ENCODE results near the gene HOXA4. TPM values are rescaled to one million over a fixed set of nuclear protein-coding genes. Genes with fewer than 3 reads are reported as not detected.

The HOXA4 gene
- total RNA-seq, 2 experiments from 2014 or later: 0.25 TPM; not detected in 1

- Mint-ChIP-seq H3K4me3 (no peak overlapping the region), H3K27ac (no peak overlapping the region), H3K36me3 (ENCODE audit: low read depth) (no peaks in the 10 kb centered on the region), H3K4me1 (peaks cover 7% of the 10 kb centered on the region), H3K27me3 (peaks cover 45% of the 10 kb centered on the region), H3K9me3 (no peaks in the 10 kb centered on the region)
- ChIA-PET CTCF (interaction anchor here (1.0 to 2.1 kb wide), 3 partner anchors 14 to 42 kb away, joined by 3 to 5 read pairs (median 3); no protein-coding TSS in a partner anchor), POLR2A (no interaction called here)
- DNase-seq: no peak
Observed at GRCh38 chr7:27145165-27145913, 14.8 kb upstream of the HOXA4 start.

GRCh38 chr7:27144781-27145164 lies 14.2 kb upstream of the HOXA4 start:
- H3K36me3 Mint-ChIP-seq (ENCODE audit: low read depth): no peaks in the 10 kb centered on the region
- H3K27me3 Mint-ChIP-seq: peaks cover 40% of the 10 kb centered on the region
- H3K4me1 Mint-ChIP-seq: peaks cover 6% of the 10 kb centered on the region
- no peak for DNase-seq
- H3K4me3 Mint-ChIP-seq: no peak overlapping the region
- ChIA-PET CTCF (interaction anchor here (1.3 to 2.1 kb wide), 2 partner anchors 13 to 16 kb away, joined by 3 to 5 read pairs; no protein-coding TSS in a partner anchor), POLR2A (no interaction called here)
- no peaks in the 10 kb centered on the region for H3K9me3 Mint-ChIP-seq
- H3K27ac Mint-ChIP-seq: no peak overlapping the region

- CTCF ChIA-PET: interaction anchor here (2.1 kb wide), 1 partner anchor 13 kb away, joined by 5 read pairs; no protein-coding TSS in a partner anchor
- Mint-ChIP-seq H3K36me3 (ENCODE audit: low read depth) (no peaks in the 10 kb centered on the region), H3K27me3 (peaks cover 35% of the 10 kb centered on the region), H3K4me3 (no peak overlapping the region), H3K4me1 (peaks cover 6% of the 10 kb centered on the region), H3K27ac (no peak overlapping the region), H3K9me3 (no peaks in the 10 kb centered on the region)
- no peak for DNase-seq
- POLR2A ChIA-PET: no interaction called here
Observed at GRCh38 chr7:27143950-27144780, 13.6 kb upstream of the HOXA4 start.

GRCh38 chr7:27143023-27143949 lies 12.7 kb upstream of the HOXA4 start, which contains the start of gene HOXA5:
Gene HOXA5 (minus strand): TSS chr7:27143681. CDS start chr7:27143607, 74 bp downstream.
- no peak within 1 kb of the TSS for H3K4me3 Mint-ChIP-seq
- no peaks in the 10 kb centered on the region for H3K9me3 Mint-ChIP-seq
- peak within 1 kb of the TSS; percentile 54 for H3K27ac Mint-ChIP-seq
- ChIA-PET POLR2A (no interaction called here), CTCF (no interaction called here)
- DNase-seq: no peak
- H3K4me1 Mint-ChIP-seq: peaks cover 3% of the 10 kb centered on the region
- peaks cover 33% of the 10 kb centered on the region for H3K27me3 Mint-ChIP-seq
- no peaks in the 10 kb centered on the region for H3K36me3 Mint-ChIP-seq (ENCODE audit: low read depth)

GRCh38 chr7:27142580-27143022 lies 12.0 kb upstream of the HOXA4 start:
- Mint-ChIP-seq H3K4me3 (no peak overlapping the region), H3K36me3 (ENCODE audit: low read depth) (no peaks in the 10 kb centered on the region), H3K27me3 (peaks cover 32% of the 10 kb centered on the region), H3K27ac (peak overlapping the region; percentile 54), H3K9me3 (no peaks in the 10 kb centered on the region), H3K4me1 (no peaks in the 10 kb centered on the region)
- DNase-seq: no peak
- ChIA-PET CTCF (no interaction called here), POLR2A (no interaction called here)

- Mint-ChIP-seq H3K27ac (no peak overlapping the region), H3K4me3 (no peak overlapping the region), H3K27me3 (peaks cover 32% of the 10 kb centered on the region), H3K9me3 (no peaks in the 10 kb centered on the region), H3K4me1 (no peaks in the 10 kb centered on the region), H3K36me3 (ENCODE audit: low read depth) (no peaks in the 10 kb centered on the region)
- ChIA-PET POLR2A (no interaction called here), CTCF (no interaction called here)
- DNase-seq: no peak
Observed at GRCh38 chr7:27141923-27142579, 11.5 kb upstream of the HOXA4 start.

GRCh38 chr7:27141137-27141922 lies 10.8 kb upstream of the HOXA4 start:
- Mint-ChIP-seq H3K27ac (no peak overlapping the region), H3K4me3 (no peak overlapping the region), H3K9me3 (no peaks in the 10 kb centered on the region), H3K4me1 (no peaks in the 10 kb centered on the region), H3K36me3 (ENCODE audit: low read depth) (no peaks in the 10 kb centered on the region), H3K27me3 (peaks cover 32% of the 10 kb centered on the region)
- no peak for DNase-seq
- CTCF ChIA-PET: interaction anchor here (0.7 to 1.2 kb wide), 2 partner anchors 9 to 41 kb away, joined by 4 to 6 read pairs; no protein-coding TSS in a partner anchor
- POLR2A ChIA-PET: no interaction called here

- no peak overlapping the region for H3K27ac Mint-ChIP-seq
- no peaks in the 10 kb centered on the region for H3K36me3 Mint-ChIP-seq (ENCODE audit: low read depth)
- H3K4me3 Mint-ChIP-seq: no peak overlapping the region
- CTCF ChIA-PET: interaction anchor here (1.2 kb wide), 1 partner anchor 10 kb away, joined by 6 read pairs; no protein-coding TSS in a partner anchor
- no peak for DNase-seq
- no peaks in the 10 kb centered on the region for H3K9me3 Mint-ChIP-seq
- H3K4me1 Mint-ChIP-seq: peaks cover 6% of the 10 kb centered on the region
- POLR2A ChIA-PET: no interaction called here
- H3K27me3 Mint-ChIP-seq: peaks cover 38% of the 10 kb centered on the region
Observed at GRCh38 chr7:27140126-27140857, 9.7 kb upstream of the HOXA4 start.

GRCh38 chr7:27139334-27140125 lies 9.0 kb upstream of the HOXA4 start:
- Mint-ChIP-seq H3K27ac (no peak overlapping the region), H3K27me3 (peaks cover 46% of the 10 kb centered on the region), H3K4me1 (peaks cover 13% of the 10 kb centered on the region), H3K9me3 (no peaks in the 10 kb centered on the region), H3K36me3 (ENCODE audit: low read depth) (no peaks in the 10 kb centered on the region), H3K4me3 (no peak overlapping the region)
- no peak for DNase-seq
- CTCF ChIA-PET: interaction anchor here (1.2 kb wide), 1 partner anchor 11 kb away, joined by 6 read pairs; no protein-coding TSS in a partner anchor
- POLR2A ChIA-PET: no interaction called here

- ChIA-PET CTCF (no interaction called here), POLR2A (no interaction called here)
- H3K27ac Mint-ChIP-seq: no peak overlapping the region
- H3K4me3 Mint-ChIP-seq: no peak overlapping the region
- H3K4me1 Mint-ChIP-seq: peaks cover 19% of the 10 kb centered on the region
- DNase-seq: no peak
- H3K9me3 Mint-ChIP-seq: no peaks in the 10 kb centered on the region
- H3K36me3 Mint-ChIP-seq (ENCODE audit: low read depth): no peaks in the 10 kb centered on the region
- peaks cover 52% of the 10 kb centered on the region for H3K27me3 Mint-ChIP-seq
Observed at GRCh38 chr7:27138985-27139333, 8.4 kb upstream of the HOXA4 start.
